ENCODE results near the gene GPHA2. TPM values are rescaled to one million over a fixed set of nuclear protein-coding genes. Genes with fewer than 3 reads are reported as not detected.

GPHA2 gene
- total RNA-seq, 1 donor from 2014 or later, result not detected

- TF ChIP-seq CTCF (conservative IDR thresholded peaks at IDR 0.05; ENCODE audit: low read depth, low read length), result no peak
- DNase-seq (ENCODE audit: low read depth), result no peak
Measured at GRCh38 chr11:64911689-64912088, 24.0 kb downstream of the GPHA2 start.

DNA sequence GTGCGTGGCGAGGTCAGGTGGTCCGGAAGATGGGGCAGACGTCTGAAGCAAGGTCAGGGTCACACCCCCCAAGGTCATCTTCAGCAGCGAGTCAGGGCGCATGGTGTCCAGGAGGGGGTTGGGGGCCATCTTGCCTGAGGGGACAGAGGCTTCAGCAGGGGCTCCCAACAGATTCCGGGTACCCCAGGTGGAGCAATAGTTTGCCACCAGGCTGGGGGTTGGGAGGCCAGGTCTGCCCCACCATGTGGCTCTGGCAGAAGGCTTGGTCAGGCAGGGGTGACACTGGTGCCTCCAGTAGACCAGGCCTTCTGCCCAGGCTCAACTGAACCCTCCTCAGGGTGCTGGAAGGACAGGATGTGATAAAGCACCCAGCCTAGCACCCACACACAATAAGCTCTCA is 24.6 kb downstream of the GPHA2 start:
- TF ChIP-seq CTCF (conservative IDR thresholded peaks at IDR 0.05; ENCODE audit: low read depth, low read length), result no peak
- H3K4me3 ChIP-seq (ENCODE audit: low read depth, low read length), result no peak overlapping the region
- no peak for DNase-seq (ENCODE audit: low read depth)

More at GRCh38 chr11:64911689-64912088, 24.0 kb downstream of the GPHA2 start:
- H3K4me3 ChIP-seq (ENCODE audit: low read depth, low read length), result no peak overlapping the region

DNA sequence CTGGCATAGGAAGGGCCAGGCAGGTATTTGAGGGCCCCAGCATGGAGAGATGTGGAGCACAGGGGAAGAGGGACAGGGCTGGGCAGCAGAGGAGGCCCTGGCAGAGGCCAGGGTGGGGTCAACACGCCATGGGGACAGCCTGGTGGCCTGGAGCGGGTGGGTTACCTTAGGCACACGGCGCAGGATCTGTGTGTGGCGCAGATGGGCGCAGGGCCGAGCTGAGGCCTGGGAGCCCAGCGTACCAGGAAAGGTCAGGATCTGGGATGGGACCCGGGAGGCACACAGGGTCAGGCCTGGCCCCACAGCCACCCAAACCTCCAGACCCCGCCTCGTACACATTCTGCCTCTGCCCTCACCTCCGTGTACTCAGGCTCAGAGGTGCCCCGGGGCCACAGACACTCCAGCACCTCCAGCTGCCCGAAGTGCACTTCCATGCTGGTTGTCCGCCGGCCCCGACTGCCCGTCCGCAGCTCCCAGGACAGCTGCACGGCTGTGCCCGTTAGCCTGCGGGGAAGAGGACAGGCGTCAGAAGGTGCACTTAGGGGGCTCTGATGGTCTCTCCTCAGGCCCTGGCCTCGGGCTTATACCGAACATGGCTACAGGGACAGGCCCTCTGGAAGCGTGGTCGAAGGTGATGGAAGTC is 25.1 kb downstream of the GPHA2 start:
- no peak for TF ChIP-seq CTCF (conservative IDR thresholded peaks at IDR 0.05; ENCODE audit: low read depth, low read length)
- no peak overlapping the region for H3K4me3 ChIP-seq (ENCODE audit: low read depth, low read length)
- DNase-seq (ENCODE audit: low read depth), result no peak

GRCh38 chr11:64909653-64910343 is 25.9 kb downstream of the GPHA2 start:
- TF ChIP-seq CTCF (conservative IDR thresholded peaks at IDR 0.05; ENCODE audit: low read depth, low read length), result no peak
- H3K4me3 ChIP-seq (ENCODE audit: low read depth, low read length), result no peak overlapping the region
- no peak for DNase-seq (ENCODE audit: low read depth)

DNA sequence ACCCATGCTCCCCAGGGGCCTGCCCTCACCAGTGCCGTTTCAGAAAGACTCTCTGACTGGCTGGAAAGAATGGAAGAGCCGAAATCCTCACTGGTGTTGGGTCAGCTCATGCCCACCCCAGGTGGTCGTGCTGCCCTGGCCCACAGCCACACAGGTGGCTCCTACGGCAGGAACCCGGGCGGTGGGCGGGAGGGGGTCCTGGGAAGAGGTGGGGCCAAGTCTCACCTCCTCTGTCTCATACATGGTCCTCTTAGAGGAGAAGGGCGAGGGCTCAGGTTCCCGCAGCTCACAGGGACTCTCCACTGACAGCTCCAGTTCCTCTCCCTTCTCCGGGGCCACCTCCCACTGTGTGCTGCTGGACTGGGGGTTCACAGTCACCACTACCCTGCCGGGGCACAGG is 26.9 kb downstream of the GPHA2 start:
- no peak for TF ChIP-seq CTCF (conservative IDR thresholded peaks at IDR 0.05; ENCODE audit: low read depth, low read length)
- H3K4me3 ChIP-seq (ENCODE audit: low read depth, low read length), result no peak overlapping the region
- no peak for DNase-seq (ENCODE audit: low read depth)

- H3K4me3 ChIP-seq (ENCODE audit: low read depth, low read length), result no peak overlapping the region
- no peak for TF ChIP-seq CTCF (conservative IDR thresholded peaks at IDR 0.05; ENCODE audit: low read depth, low read length)
- no peak for DNase-seq (ENCODE audit: low read depth)
Measured at GRCh38 chr11:64906314-64906635, 29.4 kb downstream of the GPHA2 start.
